Measurements from ENCODE around the gene RGS13. TPM values are rescaled to one million over a fixed set of nuclear protein-coding genes. Genes with fewer than 3 reads are reported as not detected.
"Not testable (repeated sequence)": the region's sequence is repeated elsewhere in the genome, so short reads cannot be mapped to it uniquely, and the experiment has no call there.

Gene RGS13
- total RNA-seq, 2 donors from 2014 or later, result 0.19 TPM; not detected in 1

DNA sequence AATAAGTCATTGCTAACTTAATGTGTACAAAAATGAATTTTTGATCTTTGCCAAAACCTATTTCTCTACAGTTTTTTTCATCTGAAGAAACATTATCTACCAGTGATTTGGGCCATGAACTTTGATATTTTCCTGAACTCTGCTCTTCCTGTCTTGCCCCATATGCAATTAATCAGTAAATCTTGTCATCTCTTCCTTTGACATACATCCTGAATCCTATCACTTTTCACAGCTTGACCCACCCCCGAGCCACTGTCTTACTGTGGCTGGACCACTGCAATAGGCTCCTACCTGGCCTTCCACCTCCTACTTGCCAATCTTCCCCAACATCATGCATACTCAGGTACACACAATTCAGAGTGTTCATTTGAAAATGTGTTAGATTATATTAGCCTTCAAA is 46.4 kb downstream of the RGS13 start:
- H3K4me1 Mint-ChIP-seq, result no peaks in the 10 kb centered on the region
- no peak overlapping the region for H3K4me3 Mint-ChIP-seq
- H3K27me3 Mint-ChIP-seq, result peaks cover 4% of the 10 kb centered on the region
- H3K9me3 Mint-ChIP-seq, result peaks cover 3% of the 10 kb centered on the region
- no peaks in the 10 kb centered on the region for H3K36me3 Mint-ChIP-seq (ENCODE audit: low read depth)
- H3K27ac Mint-ChIP-seq, result no peak overlapping the region
- no peak for ATAC-seq (replicated peaks)

DNA sequence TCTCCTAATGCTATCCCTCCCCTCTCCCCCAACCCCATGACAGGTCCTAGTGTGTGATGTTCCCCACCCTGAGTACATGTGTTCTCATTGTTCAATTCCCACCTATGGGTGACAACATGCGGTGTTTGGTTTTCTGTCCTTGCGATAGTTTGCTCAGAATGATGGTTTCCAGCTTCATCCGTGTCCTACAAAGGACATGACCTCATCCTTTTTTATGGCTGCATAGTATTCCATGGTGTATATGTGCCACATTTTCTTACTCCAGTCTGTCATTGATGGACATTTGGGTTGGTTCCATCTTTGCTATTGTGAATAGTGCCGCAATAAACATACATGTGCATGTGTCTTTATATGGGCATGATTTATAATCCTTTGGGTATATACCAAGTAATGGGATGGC is 47.1 kb downstream of the RGS13 start:
- not testable (repeated sequence) for H3K27me3 Mint-ChIP-seq; H3K36me3 Mint-ChIP-seq (ENCODE audit: low read depth); H3K4me3 Mint-ChIP-seq; H3K9me3 Mint-ChIP-seq; H3K4me1 Mint-ChIP-seq; H3K27ac Mint-ChIP-seq; ATAC-seq (replicated peaks)

DNA sequence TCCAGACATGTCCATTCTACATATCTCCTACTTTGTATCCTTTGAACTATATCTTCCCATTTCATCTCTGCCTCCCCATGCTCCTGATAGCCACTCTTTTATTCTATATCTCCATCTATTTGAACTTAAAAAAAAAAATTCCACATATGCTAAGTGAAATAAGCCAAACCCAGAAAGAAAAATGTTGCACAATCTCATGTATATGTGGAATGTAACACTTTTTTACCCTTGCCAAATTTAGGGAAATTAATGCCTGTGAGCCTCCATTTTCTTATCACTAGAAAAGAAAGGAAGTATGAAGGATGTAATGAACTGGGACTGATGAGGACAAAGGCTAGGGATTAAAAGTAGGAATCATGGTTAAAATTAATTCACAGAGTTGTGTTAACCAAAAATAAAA is 53.5 kb downstream of the RGS13 start:
- H3K9me3 Mint-ChIP-seq, result peaks cover 8% of the 10 kb centered on the region
- peaks cover 25% of the 10 kb centered on the region for H3K27me3 Mint-ChIP-seq
- ATAC-seq (replicated peaks), result no peak
- H3K36me3 Mint-ChIP-seq (ENCODE audit: low read depth), result no peaks in the 10 kb centered on the region
- no peaks in the 10 kb centered on the region for H3K4me1 Mint-ChIP-seq
- no peak overlapping the region for H3K4me3 Mint-ChIP-seq
- no peak overlapping the region for H3K27ac Mint-ChIP-seq

DNA sequence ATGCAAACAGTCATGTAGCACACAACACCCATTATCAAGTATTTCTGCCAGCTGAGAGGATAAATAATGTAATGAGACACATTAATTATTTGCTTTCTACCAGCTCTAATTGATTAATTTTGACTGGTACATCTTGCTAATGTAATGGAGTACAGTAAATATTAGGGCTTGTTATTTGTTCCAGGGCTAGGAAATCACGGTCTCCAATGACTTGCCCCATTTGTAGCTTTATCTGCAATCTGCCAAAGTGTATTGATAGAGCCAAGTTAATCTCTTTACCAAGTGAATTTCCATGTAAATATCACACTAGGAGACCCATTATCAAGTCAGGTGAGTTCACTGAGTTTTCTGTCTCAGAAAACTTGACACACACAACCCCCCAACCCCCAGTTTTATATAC is 55.1 kb downstream of the RGS13 start:
- Mint-ChIP-seq H3K4me3 (no peak overlapping the region), H3K4me1 (no peaks in the 10 kb centered on the region), H3K27me3 (peaks cover 29% of the 10 kb centered on the region), H3K9me3 (peaks cover 8% of the 10 kb centered on the region), H3K36me3 (ENCODE audit: low read depth) (no peaks in the 10 kb centered on the region), H3K27ac (no peak overlapping the region)
- ATAC-seq (replicated peaks), result no peak

DNA sequence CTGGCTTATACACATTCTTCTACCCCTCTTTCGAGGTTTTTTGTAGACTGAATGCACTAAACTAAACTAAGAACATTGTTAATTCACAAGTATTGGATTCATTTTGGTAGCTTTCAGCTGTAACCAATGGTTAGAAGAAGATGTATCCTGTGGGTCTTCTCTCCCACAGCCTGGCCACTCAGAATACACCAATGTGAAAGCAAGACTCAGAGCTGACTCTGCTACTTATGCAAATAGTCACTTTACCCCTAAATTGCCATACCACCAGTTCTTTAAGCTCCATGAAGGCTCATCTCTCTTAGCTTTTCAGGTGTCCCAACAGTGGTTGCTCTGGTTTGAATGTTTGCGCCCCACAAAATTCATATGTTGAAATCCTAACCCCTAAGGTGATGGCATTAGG is 60.1 kb downstream of the RGS13 start:
- H3K4me1 Mint-ChIP-seq, result no peaks in the 10 kb centered on the region
- no peak for ATAC-seq (replicated peaks)
- no peaks in the 10 kb centered on the region for H3K9me3 Mint-ChIP-seq
- no peak overlapping the region for H3K27ac Mint-ChIP-seq
- H3K4me3 Mint-ChIP-seq, result no peak overlapping the region
- peaks cover 8% of the 10 kb centered on the region for H3K27me3 Mint-ChIP-seq
- H3K36me3 Mint-ChIP-seq (ENCODE audit: low read depth), result no peaks in the 10 kb centered on the region

DNA sequence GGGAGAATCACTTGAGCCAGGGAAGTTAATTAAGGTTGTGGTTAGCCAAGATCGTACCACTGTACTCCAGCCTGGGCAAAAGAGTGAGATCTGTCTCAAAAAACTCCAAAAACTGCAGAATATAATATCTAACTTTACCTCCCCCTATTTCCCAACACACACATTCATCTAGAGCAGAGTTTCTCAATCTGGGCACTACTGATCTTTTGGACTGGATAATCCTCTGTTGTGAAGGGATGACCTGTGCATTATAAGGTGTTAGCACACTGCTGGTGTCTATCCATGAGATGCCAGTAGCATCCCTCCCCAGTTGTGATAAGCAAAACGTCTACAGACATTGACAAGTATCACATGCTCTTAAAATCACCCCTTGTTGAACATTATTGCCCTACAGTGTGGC is 61.8 kb downstream of the RGS13 start:
- peaks cover 4% of the 10 kb centered on the region for H3K27me3 Mint-ChIP-seq
- no peak overlapping the region for H3K27ac Mint-ChIP-seq
- no peaks in the 10 kb centered on the region for H3K4me1 Mint-ChIP-seq
- no peak overlapping the region for H3K4me3 Mint-ChIP-seq
- no peaks in the 10 kb centered on the region for H3K36me3 Mint-ChIP-seq (ENCODE audit: low read depth)
- H3K9me3 Mint-ChIP-seq, result no peaks in the 10 kb centered on the region
- no peak for ATAC-seq (replicated peaks)

DNA sequence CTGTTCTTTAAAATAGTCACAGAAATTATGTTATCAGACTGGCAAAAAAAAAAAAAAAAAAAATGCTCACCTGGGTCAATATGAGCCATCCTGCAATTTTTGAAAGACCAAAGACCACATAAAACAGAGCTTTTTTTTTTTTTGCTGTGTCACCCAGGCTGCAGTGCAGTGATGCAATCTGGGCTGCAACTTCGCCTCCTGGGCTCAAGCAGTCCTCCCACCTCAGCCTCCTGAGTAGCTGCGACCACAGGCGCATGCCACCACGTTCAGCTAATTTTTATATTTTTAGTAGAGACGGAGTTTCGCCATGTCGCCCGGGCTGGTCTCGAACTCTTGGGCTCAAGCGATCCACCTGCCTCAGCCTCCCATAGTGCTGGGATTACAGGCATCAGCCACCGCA is 62.8 kb downstream of the RGS13 start:
- H3K9me3 Mint-ChIP-seq, result no peaks in the 10 kb centered on the region
- H3K4me1 Mint-ChIP-seq, result peaks cover 5% of the 10 kb centered on the region
- H3K36me3 Mint-ChIP-seq (ENCODE audit: low read depth), result no peaks in the 10 kb centered on the region
- H3K27ac Mint-ChIP-seq, result no peak overlapping the region
- H3K27me3 Mint-ChIP-seq, result peaks cover 4% of the 10 kb centered on the region
- no peak overlapping the region for H3K4me3 Mint-ChIP-seq
- no peak for ATAC-seq (replicated peaks)

DNA sequence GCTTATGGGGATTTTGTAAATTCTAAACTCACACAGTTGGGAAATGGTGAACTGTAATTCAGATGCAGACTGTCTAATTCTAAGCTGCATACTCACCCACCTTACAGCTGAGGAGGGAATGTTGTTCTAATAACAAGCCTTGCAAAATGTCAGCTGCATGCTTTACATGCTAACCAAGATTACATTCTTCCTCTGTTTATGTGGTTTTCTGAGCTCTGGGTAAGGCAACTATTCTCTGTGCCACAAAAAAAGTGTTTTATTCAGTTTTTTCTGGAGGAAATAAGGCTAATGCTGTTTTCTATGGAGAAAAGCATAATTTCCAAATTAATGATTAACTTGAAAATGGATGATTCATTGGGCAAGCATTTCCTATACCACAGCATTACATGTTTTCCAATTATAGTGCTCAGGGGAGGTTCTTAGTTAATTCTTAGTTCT is 64.9 kb downstream of the RGS13 start:
- Mint-ChIP-seq H3K27ac (no peak overlapping the region), H3K27me3 (peaks cover 2% of the 10 kb centered on the region)
- no peak for ATAC-seq (replicated peaks)

DNA sequence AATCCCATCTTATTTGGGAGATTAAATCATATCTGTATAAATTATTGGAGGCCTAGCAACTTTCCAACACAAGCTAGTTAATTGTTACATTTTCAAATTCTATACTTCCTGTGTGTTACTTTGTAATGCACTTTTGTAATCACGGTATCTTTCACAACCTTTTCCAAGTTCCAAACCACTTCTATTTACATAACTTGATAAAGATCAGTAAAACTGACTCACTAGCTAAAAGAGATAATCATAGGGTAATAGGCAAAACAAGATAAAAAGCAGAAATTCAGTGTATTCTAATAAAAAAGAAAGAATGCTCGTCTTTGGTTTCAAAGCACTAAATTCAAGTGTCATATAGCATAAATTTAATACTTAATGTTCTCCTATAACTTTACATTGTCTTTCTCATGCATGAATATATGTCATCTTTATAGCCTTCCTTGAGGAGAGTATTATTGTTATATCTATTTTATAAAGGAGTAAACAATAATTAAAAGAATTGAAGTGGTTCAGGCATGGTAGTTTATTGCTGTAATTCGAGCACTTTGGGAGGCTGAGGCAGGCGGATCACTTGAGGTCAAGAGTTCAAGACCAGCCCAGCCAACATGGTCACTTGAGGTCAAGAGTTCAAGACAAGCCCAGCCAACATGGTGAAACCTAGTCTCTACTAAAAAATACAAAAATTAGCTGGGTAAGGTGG is 66.4 kb downstream of the RGS13 start:
- no peak overlapping the region for H3K4me3 Mint-ChIP-seq
- peaks cover 6% of the 10 kb centered on the region for H3K4me1 Mint-ChIP-seq

More for the DNA sequence above, 64.9 kb downstream of the RGS13 start:
- H3K36me3 Mint-ChIP-seq (ENCODE audit: low read depth), result no peaks in the 10 kb centered on the region
- no peaks in the 10 kb centered on the region for H3K9me3 Mint-ChIP-seq
- H3K4me3 Mint-ChIP-seq, result no peak overlapping the region
- peaks cover 6% of the 10 kb centered on the region for H3K4me1 Mint-ChIP-seq

DNA sequence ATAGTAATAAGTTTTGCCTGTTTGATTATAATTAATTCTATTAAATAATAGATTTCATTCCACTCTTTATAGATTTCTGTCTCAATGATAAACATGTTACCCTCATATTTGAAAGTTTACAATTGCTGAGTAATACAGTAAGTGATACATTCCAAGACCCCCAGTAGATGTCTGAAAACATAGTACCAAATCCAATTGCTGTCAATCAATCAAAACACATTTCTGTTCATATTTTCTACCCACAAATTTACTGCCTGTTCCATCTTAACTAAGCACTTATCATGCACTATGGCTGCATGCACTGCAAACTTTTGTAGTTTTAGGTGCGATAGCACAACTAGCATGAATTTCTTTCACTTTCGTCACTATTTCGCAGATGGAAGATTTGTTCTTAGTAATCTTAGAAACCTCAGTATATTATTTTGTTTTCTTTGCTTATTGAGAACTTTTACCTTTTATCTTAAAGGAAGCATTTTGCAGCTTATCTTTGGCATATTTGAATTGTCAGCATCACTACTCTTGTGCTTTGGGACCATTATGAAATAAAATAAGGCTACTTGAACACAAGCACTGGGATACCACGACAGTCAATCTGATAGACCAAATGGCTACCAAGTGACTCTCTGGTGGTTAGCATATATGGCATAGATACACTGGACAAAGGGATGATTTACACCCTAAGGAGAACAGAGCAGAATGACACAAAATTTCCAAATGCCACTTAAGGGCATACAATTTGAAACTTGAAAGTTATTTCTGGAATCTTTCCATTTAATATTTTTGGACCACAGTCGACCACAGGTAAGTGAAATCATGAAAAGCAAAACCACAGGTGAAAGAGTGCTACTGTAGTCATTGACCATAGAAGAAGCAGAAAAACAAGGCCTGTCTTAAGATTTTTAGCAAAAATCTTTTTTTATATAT is 67.6 kb downstream of the RGS13 start:
- ATAC-seq (replicated peaks), result peak; percentile 85
- Mint-ChIP-seq H3K27me3 (no peaks in the 10 kb centered on the region), H3K36me3 (ENCODE audit: low read depth) (no peaks in the 10 kb centered on the region), H3K9me3 (no peaks in the 10 kb centered on the region), H3K27ac (peak overlapping the region; percentile 13), H3K4me3 (peak overlapping the region; percentile 23), H3K4me1 (peaks cover 6% of the 10 kb centered on the region)

More for the DNA sequence above, 66.4 kb downstream of the RGS13 start:
- ATAC-seq (replicated peaks), result no peak
- H3K36me3 Mint-ChIP-seq (ENCODE audit: low read depth), result no peaks in the 10 kb centered on the region
- no peaks in the 10 kb centered on the region for H3K9me3 Mint-ChIP-seq
- H3K27me3 Mint-ChIP-seq, result no peaks in the 10 kb centered on the region
- no peak overlapping the region for H3K27ac Mint-ChIP-seq

DNA sequence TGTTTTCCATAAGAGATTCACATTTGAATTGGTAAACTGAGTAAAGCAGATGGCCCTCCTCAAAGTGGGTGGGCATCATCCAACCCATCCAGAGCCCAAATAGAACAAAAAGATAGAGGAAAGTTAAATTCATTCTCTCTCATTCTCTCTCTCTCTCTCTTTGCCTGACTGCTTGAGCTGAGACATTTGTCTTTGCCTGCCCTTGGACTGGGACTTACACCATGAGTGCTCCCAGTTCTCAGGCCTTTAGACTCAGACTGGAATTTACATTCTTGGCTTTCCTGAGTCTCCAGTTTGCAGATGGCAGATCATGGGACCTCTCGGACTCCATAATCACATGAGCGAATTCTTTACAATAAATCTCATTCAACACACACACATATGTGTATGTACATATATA is 69.6 kb downstream of the RGS13 start:
- Mint-ChIP-seq H3K27ac (no peak overlapping the region), H3K4me1 (peaks cover 6% of the 10 kb centered on the region), H3K36me3 (ENCODE audit: low read depth) (no peaks in the 10 kb centered on the region), H3K4me3 (no peak overlapping the region), H3K9me3 (no peaks in the 10 kb centered on the region), H3K27me3 (no peaks in the 10 kb centered on the region)
- ATAC-seq (replicated peaks), result no peak

DNA sequence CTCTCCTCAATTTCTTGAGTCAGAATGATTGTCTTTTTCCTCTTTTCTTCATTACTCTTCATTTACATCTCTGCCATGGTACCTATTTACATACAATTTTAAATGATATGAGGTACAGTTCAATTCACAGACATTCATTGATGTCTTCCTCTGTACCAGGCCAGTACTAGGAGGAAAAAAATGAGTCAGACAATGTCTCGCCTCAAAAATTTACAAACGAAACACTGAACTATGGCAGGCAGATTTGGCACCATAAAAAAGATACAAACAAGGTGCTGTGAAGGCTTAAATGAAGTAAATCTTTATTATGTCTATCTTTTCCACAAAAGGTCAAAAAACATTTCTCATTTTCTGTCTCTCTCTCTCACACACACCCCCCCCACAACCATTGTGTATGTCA is 71.0 kb downstream of the RGS13 start:
- Mint-ChIP-seq H3K36me3 (ENCODE audit: low read depth) (no peaks in the 10 kb centered on the region), H3K9me3 (no peaks in the 10 kb centered on the region), H3K4me1 (peaks cover 6% of the 10 kb centered on the region), H3K27ac (no peak overlapping the region), H3K4me3 (no peak overlapping the region), H3K27me3 (no peaks in the 10 kb centered on the region)
- ATAC-seq (replicated peaks), result no peak

DNA sequence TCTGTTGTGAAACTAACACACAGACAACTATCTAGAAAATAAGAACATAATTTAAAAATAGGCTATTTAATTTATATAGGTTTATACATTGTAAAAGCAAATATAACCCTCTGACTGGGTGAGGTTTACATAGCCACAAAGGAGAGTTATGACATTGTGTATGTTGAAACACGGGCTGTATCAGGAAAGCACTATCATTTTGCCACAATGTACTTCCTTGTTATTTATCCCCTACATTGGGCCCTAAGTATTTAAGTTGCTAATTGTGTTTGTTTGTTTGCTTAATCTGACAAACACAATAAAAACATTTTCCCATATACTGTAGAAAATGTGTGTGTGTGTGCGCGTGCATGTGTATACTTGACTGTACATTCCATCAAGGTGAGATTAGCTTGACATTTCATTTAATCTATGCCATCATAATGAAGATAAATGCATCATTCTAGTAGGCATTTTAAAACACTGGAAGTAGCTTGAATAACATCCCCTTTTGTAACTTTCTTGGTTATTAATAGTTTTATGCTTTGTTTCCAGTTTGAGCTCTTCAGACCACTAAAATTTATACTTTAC is 72.1 kb downstream of the RGS13 start:
- Mint-ChIP-seq H3K4me3 (no peak overlapping the region), H3K9me3 (no peaks in the 10 kb centered on the region), H3K27me3 (peaks cover 7% of the 10 kb centered on the region), H3K27ac (no peak overlapping the region), H3K4me1 (peaks cover 6% of the 10 kb centered on the region), H3K36me3 (ENCODE audit: low read depth) (no peaks in the 10 kb centered on the region)
- ATAC-seq (replicated peaks), result no peak

DNA sequence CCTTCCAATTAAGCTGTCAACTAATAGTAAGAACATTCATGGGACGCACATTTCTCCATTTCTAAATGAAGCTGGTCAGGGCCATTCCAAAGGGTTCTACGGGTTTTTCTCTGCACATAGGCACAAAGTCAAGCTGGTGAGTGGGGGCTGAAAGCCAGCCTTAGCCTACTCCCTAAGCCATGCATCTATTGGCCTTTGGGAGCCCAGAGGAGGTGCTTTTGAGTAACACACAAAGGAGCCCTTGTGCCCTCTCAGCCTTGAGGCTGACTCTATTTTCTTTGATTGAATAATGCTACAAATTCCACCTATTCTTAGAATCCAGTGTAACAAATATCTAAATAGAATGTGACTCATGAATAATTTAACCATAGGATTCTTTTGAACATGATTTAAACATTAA is 73.6 kb downstream of the RGS13 start:
- Mint-ChIP-seq H3K9me3 (no peaks in the 10 kb centered on the region), H3K27ac (no peak overlapping the region), H3K36me3 (ENCODE audit: low read depth) (no peaks in the 10 kb centered on the region), H3K4me1 (no peaks in the 10 kb centered on the region), H3K27me3 (peaks cover 7% of the 10 kb centered on the region), H3K4me3 (no peak overlapping the region)
- no peak for ATAC-seq (replicated peaks)
